H1 (cell line): ENCODE data around the gene PCNX3. TPM values are rescaled to one million over a fixed set of nuclear protein-coding genes. Genes with fewer than 3 reads are reported as not detected.
A peak's percentile ranks its signal among the peaks of the same experiment; 100 is the strongest.

Experiments
- CTCF ChIA-PET: fragments of 300-600 bp; sonication (Branson Sonifier 250); formaldehyde crosslinking; loops from one replicate; lab custom pipeline; 2021; ENCODE audit not compliant: partially characterized antibody; lab: Charles Lee
- POLR2A ChIA-PET: fragments of 300-600 bp; sonication (Branson Sonifier 250); formaldehyde crosslinking; loops from one replicate; lab custom pipeline; 2021; ENCODE audit warnings: inconsistent platforms; ENCODE audit not compliant: partially characterized antibody; lab: Charles Lee
- DNase-seq, 2 experiments: peaks; one replicate each; pipeline versions ENCODE4 v3.0.0 to v3.0.0-alpha.2; 2010 to 2022; ENCODE audit warnings: low spot score in 2 of 2, low read depth in 1 of 2, mixed read lengths in 1 of 2
- FAIRE-seq: peaks from 2 replicates; lab custom pipeline; 2011; peaks lifted over from hg19 to GRCh38; lab: Jason Lieb, UNC
- H2AFZ ChIP-seq: 2 replicates; pipeline ENCODE4 v1.8.1; 2012; ENCODE audit warnings: low read length, inconsistent platforms
- H2AK5ac ChIP-seq: 2 replicates; pipeline ENCODE4 v1.6.1; 2013; ENCODE audit warnings: low read depth, low read length
- H2BK120ac ChIP-seq: replicated peaks from 2 replicates; pipeline ENCODE3; 2013; ENCODE audit warnings: low read depth, low read length, inconsistent platforms
- H2BK12ac ChIP-seq: 2 replicates; pipeline ENCODE4 v1.6.1; 2013; ENCODE audit warnings: low read depth, low read length
- H2BK15ac ChIP-seq: 2 replicates; pipeline ENCODE4 v1.6.1; 2013; ENCODE audit warnings: low read length
- H2BK20ac ChIP-seq: 2 replicates; pipeline ENCODE4 v1.6.1; 2013; ENCODE audit warnings: low read length
- H2BK5ac ChIP-seq: 2 replicates; pipeline ENCODE4 v1.6.1; 2013; ENCODE audit warnings: low read depth, low read length
- H3K14ac ChIP-seq: 2 replicates; pipeline ENCODE4 v1.6.1; 2013; ENCODE audit warnings: inconsistent platforms; ENCODE audit not compliant: insufficient read length
- H3K18ac ChIP-seq: 2 replicates; pipeline ENCODE4 v1.6.1; 2013; ENCODE audit warnings: low read length; ENCODE audit errors: extremely low read depth
- H3K23ac ChIP-seq: 2 replicates; pipeline ENCODE4 v1.6.1; 2013; ENCODE audit warnings: inconsistent platforms; ENCODE audit not compliant: insufficient read length
- H3K23me2 ChIP-seq: 2 replicates; pipeline ENCODE4 v1.6.1; 2013; ENCODE audit warnings: low read depth, low read length
- H3K27ac ChIP-seq: 2 replicates; pipeline ENCODE4 v1.6.1; 2011; ENCODE audit warnings: low read depth, low read length, inconsistent platforms
- H3K27me3 ChIP-seq, 4 experiments: replicated peaks in 1 of 4; 1 replicate in 1 of 4; 2 replicates in 3 of 4; pipeline versions ENCODE4 v1.6.1 to v1.8.1; 2011 to 2013; ENCODE audit warnings: low read length in 3 of 4, mild to moderate bottlenecking in 3 of 4, inconsistent platforms in 2 of 4, mixed read lengths in 2 of 4, moderate library complexity in 1 of 4; ENCODE audit not compliant: control insufficient read depth in 3 of 4, insufficient read depth in 3 of 4; ENCODE audit errors: extremely low read depth in 1 of 4
- H3K36me3 ChIP-seq, 4 experiments: 2 replicates each; pipeline versions ENCODE4 v1.6.1 to v1.8.1; 2011 to 2013; ENCODE audit warnings: mild to moderate bottlenecking in 4 of 4, low read length in 3 of 4, moderate library complexity in 2 of 4, control low read depth in 1 of 4, inconsistent platforms in 1 of 4; ENCODE audit not compliant: insufficient read depth in 4 of 4, control insufficient read depth in 2 of 4
- H3K4ac ChIP-seq: replicated peaks from 2 replicates; pipeline ENCODE3; 2013; ENCODE audit warnings: low read length, low read depth, mixed read lengths, inconsistent platforms; ENCODE audit not compliant: insufficient read length
- H3K4me1 ChIP-seq, 4 experiments: replicated peaks in 1 of 4; 1 replicate in 1 of 4; 2 replicates in 3 of 4; pipeline versions ENCODE4 v1.6.1 to v1.8.1; 2011 to 2013; ENCODE audit warnings: low read length in 3 of 4, inconsistent platforms in 2 of 4, mixed read lengths in 1 of 4; ENCODE audit not compliant: insufficient read depth in 4 of 4, control insufficient read depth in 3 of 4
- H3K4me2 ChIP-seq, 2 experiments: 2 replicates each; pipeline versions ENCODE4 v1.6.1 to v1.8.1; 2011 to 2013; ENCODE audit warnings: low read depth in 2 of 2, low read length in 2 of 2, control low read depth in 1 of 2, inconsistent platforms in 1 of 2, mild to moderate bottlenecking in 1 of 2; ENCODE audit not compliant: insufficient read depth in 1 of 2
- H3K4me3 ChIP-seq, 4 experiments: fragments of 200-600, 300-600 bp in 1 of 4; sonication (generic), shearing (Covaris generic), sonication (Bioruptor Twin) in 1 of 4; 2 replicates each; pipeline versions ENCODE4 v1.5.1 to v1.8.1; 2011 to 2016; ENCODE audit warnings: low read length in 4 of 4, low read depth in 3 of 4, control low read depth in 2 of 4, inconsistent platforms in 2 of 4, mild to moderate bottlenecking in 2 of 4, mixed read lengths in 1 of 4, moderate library complexity in 1 of 4; ENCODE audit not compliant: insufficient read depth in 2 of 4; ENCODE audit errors: extremely low read depth in 1 of 4
- H3K56ac ChIP-seq: replicated peaks from 2 replicates; pipeline ENCODE3; 2013; ENCODE audit warnings: low read depth, mild to moderate bottlenecking, mixed read lengths, low read length, inconsistent platforms; ENCODE audit not compliant: insufficient read length
- H3K79me1 ChIP-seq: 2 replicates; pipeline ENCODE4 v1.6.1; 2013; ENCODE audit warnings: low read depth, low read length, control low read depth
- H3K79me2 ChIP-seq, 2 experiments: 2 replicates each; pipeline versions ENCODE4 v1.6.1 to v1.8.1; 2012 to 2013; ENCODE audit warnings: low read length in 2 of 2, mild to moderate bottlenecking in 2 of 2, inconsistent platforms in 1 of 2; ENCODE audit not compliant: insufficient read depth in 2 of 2, control insufficient read depth in 1 of 2
- H3K9ac ChIP-seq, 4 experiments: replicated peaks in 1 of 4; 1 replicate in 1 of 4; 2 replicates in 3 of 4; pipeline versions ENCODE4 v1.6.1 to v1.8.1; 2011 to 2013; ENCODE audit warnings: low read depth in 3 of 4, low read length in 3 of 4, control low read depth in 2 of 4, mild to moderate bottlenecking in 2 of 4, moderate library complexity in 2 of 4, inconsistent platforms in 1 of 4; ENCODE audit errors: extremely low read depth in 1 of 4
- H3K9me3 ChIP-seq, 2 experiments: 2 replicates each; pipeline versions ENCODE4 v1.6.1 to v1.8.1; 2012 to 2013; ENCODE audit warnings: mild to moderate bottlenecking in 2 of 2, moderate library complexity in 2 of 2, control low read depth in 1 of 2, inconsistent platforms in 1 of 2, low read depth in 1 of 2, low read length in 1 of 2, mixed read lengths in 1 of 2; ENCODE audit not compliant: insufficient read depth in 2 of 2
- H4K20me1 ChIP-seq, 2 experiments: replicated peaks in 1 of 2; 2 replicates each; pipeline versions ENCODE3 to v1.8.1; 2011 to 2013; ENCODE audit warnings: inconsistent platforms in 2 of 2, low read length in 2 of 2, mild to moderate bottlenecking in 1 of 2; ENCODE audit not compliant: insufficient read depth in 2 of 2, control insufficient read depth in 1 of 2
- H4K5ac ChIP-seq: 2 replicates; pipeline ENCODE4 v1.6.1; 2013; ENCODE audit warnings: low read length, low read depth, mixed read lengths, inconsistent platforms; ENCODE audit not compliant: insufficient read length
- H4K8ac ChIP-seq: 2 replicates; pipeline ENCODE4 v1.8.0; 2013; ENCODE audit warnings: mild to moderate bottlenecking, moderate library complexity, low read length, inconsistent platforms; ENCODE audit not compliant: insufficient read depth; ENCODE audit errors: extremely low read depth
- H4K91ac ChIP-seq: replicated peaks from 2 replicates; pipeline ENCODE3; 2013; ENCODE audit warnings: low read length, mixed read lengths, inconsistent platforms; ENCODE audit not compliant: insufficient read length
- CTBP2 ChIP-seq: IDR thresholded peaks from 2 replicates; pipeline ENCODE4 v1.7.0; 2011; ENCODE audit warnings: borderline replicate concordance, mild to moderate bottlenecking, moderate library complexity, mixed read lengths, low read length; ENCODE audit not compliant: insufficient read depth, insufficient read length
- POLR2AphosphoS5 ChIP-seq: IDR thresholded peaks from 2 replicates; pipeline ENCODE4 v1.6.1; 2011; ENCODE audit warnings: low read depth, low read length
- RAD21 ChIP-seq, 2 experiments: IDR thresholded peaks in 1 of 2; conservative IDR thresholded peaks in 1 of 2; 2 replicates each; pipeline ENCODE4 v1.6.1; 2011; ENCODE audit warnings: low read depth in 2 of 2, low read length in 2 of 2, improper control_type of control experiment in 1 of 2, inconsistent platforms in 1 of 2, mild to moderate bottlenecking in 1 of 2, moderate library complexity in 1 of 2
- RFX5 ChIP-seq: IDR thresholded peaks from 2 replicates; pipeline ENCODE4 v1.6.1; 2011; ENCODE audit warnings: low read depth, low read length, improper control_type of control experiment, borderline replicate concordance
- WGBS, 2 experiments: shearing (Covaris generic) in 1 of 2; methylation state at CpG; one replicate each; pipeline versions ENCODE4 v1.1.6 to v1.1.7; 2013 to 2015; ENCODE audit warnings: low lambda C conversion rate in 2 of 2, mixed read lengths in 2 of 2, inconsistent platforms in 1 of 2, low coverage in 1 of 2, missing lambda C conversion rate in 1 of 2; ENCODE audit not compliant: insufficient replicate concordance in 2 of 2, insufficient coverage in 1 of 2, insufficient read length in 1 of 2; ENCODE audit errors: extremely low coverage in 1 of 2, missing lambda C conversion rate in 1 of 2; 5-methylcytosine and 5-hydroxymethylcytosine counted together
- polyA plus RNA-seq, 7 experiments: library from polyadenylated mRNA; depleted of rRNA in 3 of 7; stranded (reverse) in 5 of 7; unstranded in 2 of 7; fragments of >200 nt in 5 of 7; fragments of 200-250 nt in 2 of 7; gene quantifications; 1 replicate in 5 of 7; 2 replicates in 1 of 7; 4 replicates in 1 of 7; pipeline versions ENCODE4 v1.2.1 to v1.2.3, GENCODE V29; 2011 to 2013; ENCODE audit warnings: missing spikeins in 2 of 7, mixed read lengths in 2 of 7
- total RNA-seq: library from RNA; stranded (reverse); fragmentation: NEBNext Ultra II Directional; extraction: Animal tissue kit (Norgen Biotek cat#: 25700); gene quantifications from 2 replicates; pipeline ENCODE4 v1.2.1, GENCODE V29; 2021
- TF ChIP-seq, protein P1 (sequence below): IDR thresholded peaks from 2 replicates; pipeline ENCODE4 v1.6.1; 2012; ENCODE audit warnings: low read length, inconsistent platforms

PCNX3 gene
- total and polyA plus RNA-seq, 2 of the 8 experiments (the other 6 are each of a cell fraction or from before 2014, with no cell fraction given) = 27.2 to 38.8 TPM

DNA sequence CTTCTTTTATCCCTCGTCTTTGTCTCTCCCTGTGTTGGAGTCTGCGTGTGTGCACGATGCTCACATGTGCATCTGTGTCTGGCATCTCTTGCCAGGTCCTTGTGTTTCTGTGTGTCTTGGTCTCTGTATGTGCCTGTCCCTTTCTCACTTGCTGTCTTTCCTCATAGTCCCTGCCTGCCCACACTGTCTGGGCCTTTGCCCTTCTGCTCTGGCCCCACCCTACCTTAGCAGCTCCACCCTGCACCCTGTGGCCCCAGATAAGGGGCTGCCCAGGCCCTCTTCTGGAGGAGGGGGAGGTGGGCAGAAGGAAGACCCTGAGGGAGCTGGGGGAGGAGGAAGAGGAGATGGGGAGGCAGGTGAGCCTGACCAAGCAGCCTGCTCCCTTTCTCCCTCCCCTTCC is 36.9 kb upstream of the PCNX3 start:
- Histone ChIP-seq H3K18ac (no peak overlapping the region), H4K91ac (no peak overlapping the region), H3K27me3 (peaks cover 10 to 53% (median 37%) of the 10 kb centered on the region in 4 experiments), H2BK12ac (peak overlapping the region; percentile 68; the same call in 1 of the 2 replicates), H2AFZ (no peak overlapping the region), H2AK5ac (peak overlapping the region; percentile 53; the same call in 1 of the 2 replicates)
- CTCF ChIA-PET = interaction anchor here (0.6 to 7.2 kb wide), 5 partner anchors 11 to 466 kb away, joined by 3 to 97 read pairs (median 5); no protein-coding TSS in a partner anchor
- DNase-seq = no peak
- TF ChIP-seq, protein P1, sequence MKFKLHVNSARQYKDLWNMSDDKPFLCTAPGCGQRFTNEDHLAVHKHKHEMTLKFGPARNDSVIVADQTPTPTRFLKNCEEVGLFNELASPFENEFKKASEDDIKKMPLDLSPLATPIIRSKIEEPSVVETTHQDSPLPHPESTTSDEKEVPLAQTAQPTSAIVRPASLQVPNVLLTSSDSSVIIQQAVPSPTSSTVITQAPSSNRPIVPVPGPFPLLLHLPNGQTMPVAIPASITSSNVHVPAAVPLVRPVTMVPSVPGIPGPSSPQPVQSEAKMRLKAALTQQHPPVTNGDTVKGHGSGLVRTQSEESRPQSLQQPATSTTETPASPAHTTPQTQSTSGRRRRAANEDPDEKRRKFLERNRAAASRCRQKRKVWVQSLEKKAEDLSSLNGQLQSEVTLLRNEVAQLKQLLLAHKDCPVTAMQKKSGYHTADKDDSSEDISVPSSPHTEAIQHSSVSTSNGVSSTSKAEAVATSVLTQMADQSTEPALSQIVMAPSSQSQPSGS = no peak
- TF ChIP-seq RAD21 (IDR thresholded peaks at IDR 0.05 in 1 of 2, conservative IDR thresholded peaks at IDR 0.05 in 1 of 2; ENCODE audit: low read depth in 2 of 2, low read length in 2 of 2) (no peak), RFX5 (no peak), CTBP2 (no peak), POLR2AphosphoS5 (no peak)
- TF ChIP-seq, all 59 proteins: peak for 0
- Histone ChIP-seq H3K27ac (no peak overlapping the region), H3K79me2 (no peaks in the 10 kb centered on the region), H2BK15ac (no peak overlapping the region), H4K8ac (no peak overlapping the region), H3K4ac (no peak overlapping the region), H3K79me1 (no peaks in the 10 kb centered on the region), H3K4me3 (no peak overlapping the region), H4K5ac (no peak overlapping the region), H3K9ac (no peak overlapping the region), H3K4me2 (no peak overlapping the region), H3K14ac (no peak overlapping the region), H3K9me3 (no peaks in the 10 kb centered on the region), H2BK120ac (no peak overlapping the region), H4K20me1 (peaks cover 2 to 7% of the 10 kb centered on the region in 2 experiments), H3K56ac (no peak overlapping the region), H2BK20ac (no peak overlapping the region), H3K23me2 (peaks cover 8% of the 10 kb centered on the region; the same call in 1 of the 2 replicates), H3K36me3 (no peaks in the 10 kb centered on the region), H2BK5ac (no peak overlapping the region), H3K23ac (no peak overlapping the region), H3K4me1 (peaks cover 8 to 16% (median 10%) of the 10 kb centered on the region in 4 experiments; a peak in 6 of 7 replicates)
- no peak for FAIRE-seq
- POLR2A ChIA-PET = interaction anchor here (0.7 kb wide), 1 partner anchor 38 kb away, joined by 3 read pairs; no protein-coding TSS in a partner anchor
- 87% methylated on average over 3 of the region's 3 CpGs; no CpG with 5 or more reads in 1 of the 2 experiments for WGBS, 2 experiments
